IPS DF 19.7 (cell line): ENCODE data around the gene SPTBN4.
"Not testable (repeated sequence)": the region's sequence is repeated elsewhere in the genome, so short reads cannot be mapped to it uniquely, and the experiment has no call there.

ENCODE experiments used
- DNase-seq: peaks from one replicate; pipeline ENCODE4 v3.0.0-alpha.2; 2013; ENCODE audit warnings: low read depth, low spot score

The SPTBN4 gene

GRCh38 chr19:40528533-40529092 lies 61.8 kb downstream of the SPTBN4 start:
- DNase-seq = no peak

GRCh38 chr19:40529093-40529954 lies 62.5 kb downstream of the SPTBN4 start:
- DNase-seq = no peak

- DNase-seq = no peak
Observed at GRCh38 chr19:40530091-40530901, 63.5 kb downstream of the SPTBN4 start.

- DNase-seq = no peak
Observed at GRCh38 chr19:40533508-40533907, 66.7 kb downstream of the SPTBN4 start.

- no peak for DNase-seq
Observed at GRCh38 chr19:40534148-40534547, 67.3 kb downstream of the SPTBN4 start.

- DNase-seq = no peak
Observed at GRCh38 chr19:40539070-40539469, 72.3 kb downstream of the SPTBN4 start.

GRCh38 chr19:40542202-40542859 lies 75.5 kb downstream of the SPTBN4 start:
- DNase-seq = no peak

- no peak for DNase-seq
Observed at GRCh38 chr19:40543029-40543597, 76.3 kb downstream of the SPTBN4 start.

GRCh38 chr19:40546153-40546841 lies 79.5 kb downstream of the SPTBN4 start:
- not testable (repeated sequence) for DNase-seq

- not testable (repeated sequence) for DNase-seq
Observed at GRCh38 chr19:40547190-40547589, 80.4 kb downstream of the SPTBN4 start.

- no peak for DNase-seq
Observed at GRCh38 chr19:40547836-40548235, 81.0 kb downstream of the SPTBN4 start.

GRCh38 chr19:40549007-40549708 lies 82.4 kb downstream of the SPTBN4 start:
- DNase-seq = peak; percentile 75

- no peak for DNase-seq
Observed at GRCh38 chr19:40550951-40551350, 84.2 kb downstream of the SPTBN4 start.

GRCh38 chr19:40552848-40553247 lies 86.0 kb downstream of the SPTBN4 start:
- no peak for DNase-seq

GRCh38 chr19:40553885-40554857 lies 87.4 kb downstream of the SPTBN4 start:
- no peak for DNase-seq

- no peak for DNase-seq
Observed at GRCh38 chr19:40555978-40556689, 89.3 kb downstream of the SPTBN4 start.

- no peak for DNase-seq
Observed at GRCh38 chr19:40556953-40557530, 90.2 kb downstream of the SPTBN4 start.

- no peak for DNase-seq
Observed at GRCh38 chr19:40559394-40559793, 92.6 kb downstream of the SPTBN4 start.
